Endothelial cell of umbilical vein (primary cell): ENCODE data around the gene ZNF664. TPM values are rescaled to one million over a fixed set of nuclear protein-coding genes. Genes with fewer than 3 reads are reported as not detected.
A peak's percentile ranks its signal among the peaks of the same experiment; 100 is the strongest.

Experiments used
- BruUV-seq: library from RNA; stranded (reverse); fragments of 400-500 nt; replicated peaks from 2 replicates; lab custom pipeline; 2021; lab: Mats Ljungman, UMichigan
- CTCF ChIA-PET: fragments of 300-600, 350-600 bp; sonication (Branson Sonifier 250); formaldehyde crosslinking; loops from one replicate; lab custom pipeline; 2021; ENCODE audit warnings: antibody characterized with exemption, inconsistent platforms; lab: Charles Lee
- POLR2A ChIA-PET: fragments of 300-600, 350-600 bp; sonication (Branson Sonifier 250); formaldehyde crosslinking; loops from one replicate; lab custom pipeline; 2021; ENCODE audit warnings: antibody characterized with exemption, inconsistent platforms; lab: Charles Lee
- DNase-seq: peaks from one replicate; pipeline ENCODE4 v3.0.0-alpha.2; 2011; ENCODE audit warnings: low read depth, low spot score
- FAIRE-seq: peaks from 2 replicates; lab custom pipeline; 2011; peaks lifted over from hg19 to GRCh38; lab: Jason Lieb, UNC
- H2AFZ ChIP-seq: 2 replicates; pipeline ENCODE4 v1.6.0; 2012; ENCODE audit warnings: low read depth, low read length, control low read depth, inconsistent platforms
- H3K27ac ChIP-seq: 2 replicates; pipeline ENCODE4 v1.5.1; 2011; ENCODE audit warnings: low read depth, mild to moderate bottlenecking, control low read depth, low read length, moderate library complexity; ENCODE audit not compliant: insufficient read depth
- H3K27me3 ChIP-seq, 2 experiments: 2 replicates each; pipeline versions ENCODE4 v1.6.0 to v1.6.1; 2011; ENCODE audit warnings: low read length in 2 of 2, mixed read lengths in 1 of 2; ENCODE audit not compliant: control insufficient read depth in 2 of 2, insufficient read depth in 2 of 2
- H3K36me3 ChIP-seq, 2 experiments: 2 replicates in 1 of 2; 3 replicates in 1 of 2; pipeline ENCODE4 v1.5.1; 2011; ENCODE audit warnings: low read length in 2 of 2, mild to moderate bottlenecking in 1 of 2, moderate library complexity in 1 of 2; ENCODE audit not compliant: control insufficient read depth in 2 of 2, insufficient read depth in 2 of 2; ENCODE audit errors: extremely low read depth in 1 of 2
- H3K4me1 ChIP-seq: 3 replicates; pipeline ENCODE4 v1.5.1; 2011; ENCODE audit warnings: mild to moderate bottlenecking, low read length; ENCODE audit not compliant: control insufficient read depth, insufficient read depth; ENCODE audit errors: extremely low read depth
- H3K4me2 ChIP-seq: 2 replicates; pipeline ENCODE4 v1.6.1; 2011; ENCODE audit warnings: low read length, control low read depth, mixed read lengths; ENCODE audit not compliant: insufficient read depth
- H3K4me3 ChIP-seq, 3 experiments: fragments of 200-600 bp in 1 of 3; sonication (generic), shearing (Covaris generic) in 1 of 3; replicated peaks in 1 of 3; 2 replicates each; pipeline ENCODE4 v1.5.1; 2011 to 2016; ENCODE audit warnings: control low read depth in 3 of 3, low read length in 3 of 3, mild to moderate bottlenecking in 2 of 3, inconsistent platforms in 1 of 3, low read depth in 1 of 3, moderate library complexity in 1 of 3; ENCODE audit not compliant: insufficient read depth in 1 of 3
- H3K79me2 ChIP-seq: 2 replicates; pipeline ENCODE4 v1.6.0; 2012; ENCODE audit warnings: low read length, inconsistent platforms; ENCODE audit not compliant: control insufficient read depth, insufficient read depth
- H3K9ac ChIP-seq: replicated peaks from 2 replicates; pipeline ENCODE3; 2011; ENCODE audit warnings: low read length, control low read depth; ENCODE audit not compliant: insufficient read depth; ENCODE audit errors: extremely low read depth
- H3K9me1 ChIP-seq: replicated peaks from 3 replicates; pipeline ENCODE4 v1.6.0; 2011; ENCODE audit warnings: mild to moderate bottlenecking, low read length; ENCODE audit not compliant: control insufficient read depth, insufficient read depth; ENCODE audit errors: extremely low read depth
- H3K9me3 ChIP-seq: replicated peaks from 2 replicates; pipeline ENCODE4 v1.5.1; 2012; ENCODE audit warnings: low read length, inconsistent platforms; ENCODE audit not compliant: control insufficient read depth, insufficient read depth
- H4K20me1 ChIP-seq: replicated peaks from 2 replicates; pipeline ENCODE3; 2011; ENCODE audit warnings: mild to moderate bottlenecking, low read length; ENCODE audit not compliant: control insufficient read depth, insufficient read depth; ENCODE audit errors: extremely low read depth
- POLR2A ChIP-seq: IDR thresholded peaks from 2 replicates; pipeline ENCODE4 v1.6.1; 2012; ENCODE audit warnings: low read depth, mild to moderate bottlenecking, control low read depth, low read length
- dilution Hi-C: fragments of 300-500 bp; cut with MboI; formaldehyde crosslinking; loops from one replicate; pipeline ENCODE4 v1.15.0; 2019; ENCODE audit warnings: low sequenced_read_pairs; ENCODE audit not compliant: extremely low pct_ligation_motif_present
- intact Hi-C: fragments of 100-400 bp; cut with micrococcal nuclease; formaldehyde crosslinking; loops from one replicate; pipeline ENCODE4 v1.10.0; 2022
- polyA plus RNA-seq, 4 experiments: library from polyadenylated mRNA; depleted of rRNA in 3 of 4; stranded (reverse) in 3 of 4; unstranded in 1 of 4; fragments of >200 nt; gene quantifications; 2 replicates each; pipeline versions ENCODE4 v1.2.1 to v1.2.3, GENCODE V29; 2011 to 2012; ENCODE audit warnings: missing spikeins in 1 of 4
- total RNA-seq: library from RNA; stranded (reverse); gene quantifications from 2 replicates; pipeline ENCODE4 v1.2.3, GENCODE V29; 2021
- TF ChIP-seq, protein P1 (sequence below): IDR thresholded peaks from 2 replicates; pipeline ENCODE4 v1.6.1; 2011; ENCODE audit not compliant: insufficient read depth, insufficient read length
- TF ChIP-seq, protein P2 (sequence below), 2 donors: IDR thresholded peaks; 1 replicate in 1 of 2; 2 replicates in 1 of 2; pipeline ENCODE4 v1.5.1; 2011; ENCODE audit warnings: low read length in 2 of 2, mild to moderate bottlenecking in 2 of 2, moderate library complexity in 2 of 2, control low read depth in 1 of 2, inconsistent platforms in 1 of 2, low read depth in 1 of 2; ENCODE audit not compliant: insufficient read depth in 1 of 2; ENCODE audit errors: extremely low read depth in 1 of 2

Gene ZNF664
- total and polyA plus RNA-seq, 2 donors (not counting 3 experiments of a cell fraction or from before 2014, with no cell fraction given), result 29.8 to 71.3 TPM

DNA sequence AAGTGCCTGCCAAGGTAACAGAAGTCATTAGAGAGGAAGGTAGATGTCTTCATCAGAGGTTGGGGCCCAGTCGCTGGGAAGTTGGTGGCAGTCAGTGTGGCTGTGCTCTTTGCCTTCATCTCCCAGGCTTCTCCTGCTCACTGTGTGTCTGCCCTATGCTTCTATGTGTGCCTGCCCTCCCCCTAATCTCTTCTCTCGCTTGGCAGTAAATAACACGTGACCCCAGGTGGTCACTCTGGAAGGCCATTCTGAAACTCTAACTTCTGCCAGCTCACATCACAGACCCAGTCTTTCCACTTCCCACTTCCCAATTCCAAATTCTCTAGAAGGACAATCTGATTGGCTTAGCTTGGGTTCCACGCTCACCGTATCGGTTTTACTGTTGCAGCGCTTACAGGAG, 9.3 kb downstream of the ZNF664 start:
- Histone ChIP-seq H3K9me1 (no peaks in the 10 kb centered on the region), H3K4me3 (no peak overlapping the region), H3K9ac (no peak overlapping the region), H3K9me3 (no peaks in the 10 kb centered on the region), H3K79me2 (peaks cover 20% of the 10 kb centered on the region), H3K4me1 (no peaks in the 10 kb centered on the region), H3K4me2 (no peak overlapping the region), H3K27ac (no peak overlapping the region), H4K20me1 (no peaks in the 10 kb centered on the region), H3K36me3 (peaks cover 0 to 12% of the 10 kb centered on the region in 2 experiments), H3K27me3 (no peaks in the 10 kb centered on the region), H2AFZ (no peak overlapping the region)
- dilution Hi-C loops (no loop called here), intact Hi-C loops (loop anchor here (5.0 kb wide), 1 partner anchor 180 kb away; no protein-coding TSS in a partner anchor)
- ChIA-PET CTCF (interaction anchor here (0.6 to 6.3 kb wide), 4 partner anchors 8 to 182 kb away, joined by 3 to 106 read pairs (median 4); no protein-coding TSS in a partner anchor), POLR2A (no interaction called here)
- no peak for TF ChIP-seq POLR2A
- TF ChIP-seq, protein P1, sequence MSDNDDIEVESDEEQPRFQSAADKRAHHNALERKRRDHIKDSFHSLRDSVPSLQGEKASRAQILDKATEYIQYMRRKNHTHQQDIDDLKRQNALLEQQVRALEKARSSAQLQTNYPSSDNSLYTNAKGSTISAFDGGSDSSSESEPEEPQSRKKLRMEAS, result no peak
- no TSS peak for BruUV-seq
- DNase-seq (no peak), FAIRE-seq (no peak)

DNA sequence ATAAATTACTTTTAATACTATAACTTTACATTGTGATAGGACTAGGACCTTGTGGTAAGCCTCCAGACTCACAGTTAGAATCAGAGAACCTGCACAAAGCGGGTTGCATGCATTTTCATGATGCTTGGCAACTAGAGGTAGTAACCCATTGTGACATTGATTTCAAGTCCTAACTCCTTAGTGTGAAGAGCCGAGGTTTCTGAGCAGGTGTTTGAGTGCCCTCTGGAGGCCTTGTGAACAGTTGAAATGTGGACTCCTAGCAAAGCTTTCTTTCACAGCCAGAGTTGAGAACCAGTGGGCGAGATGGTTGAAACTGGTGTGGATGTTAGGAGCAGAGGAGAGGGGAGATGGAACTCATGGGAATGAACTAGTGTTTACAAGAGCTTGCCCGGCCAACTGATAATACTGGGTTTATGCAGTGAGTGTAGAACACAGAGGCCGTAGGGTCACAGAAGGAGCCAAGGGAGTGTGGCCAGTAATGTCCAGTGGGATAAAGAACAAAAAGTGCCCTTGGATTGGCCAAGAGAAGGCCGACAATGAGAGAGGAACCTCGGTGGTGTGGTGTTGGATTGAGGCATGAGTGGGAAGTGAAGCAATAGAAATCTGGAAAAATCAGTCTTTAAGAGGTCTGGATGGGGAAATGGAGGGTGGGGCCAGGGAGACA, 10.9 kb downstream of the ZNF664 start:
- no peak overlapping the region for H3K4me2 ChIP-seq
- H3K36me3 ChIP-seq, result peaks cover 5 to 19% of the 10 kb centered on the region in 2 experiments
- H3K4me3 ChIP-seq, result no peak overlapping the region
- H3K9me3 ChIP-seq, result no peaks in the 10 kb centered on the region
- no peaks in the 10 kb centered on the region for H3K4me1 ChIP-seq
- no peaks in the 10 kb centered on the region for H3K9me1 ChIP-seq
- dilution Hi-C loops (no loop called here), intact Hi-C loops (loop anchor here (1.0 to 5.0 kb wide), 2 partner anchors 79 to 182 kb away; no protein-coding TSS in a partner anchor)
- H3K79me2 ChIP-seq, result peaks cover 20% of the 10 kb centered on the region
- CTCF ChIA-PET, result interaction anchor here (0.6 to 6.3 kb wide), 18 partner anchors 8 to 225 kb away, joined by 3 to 106 read pairs (median 3); partner anchors contain the start of gene DNAH10
- no peaks in the 10 kb centered on the region for H4K20me1 ChIP-seq
- no peak overlapping the region for H3K9ac ChIP-seq
- no peak overlapping the region for H3K27ac ChIP-seq
- POLR2A ChIA-PET, result no interaction called here
- FAIRE-seq (peak; percentile 85), DNase-seq (peak; percentile 60)
- H2AFZ ChIP-seq, result no peak overlapping the region
- H3K27me3 ChIP-seq, result no peaks in the 10 kb centered on the region
- no peak for TF ChIP-seq POLR2A
- TF ChIP-seq, protein P2, sequence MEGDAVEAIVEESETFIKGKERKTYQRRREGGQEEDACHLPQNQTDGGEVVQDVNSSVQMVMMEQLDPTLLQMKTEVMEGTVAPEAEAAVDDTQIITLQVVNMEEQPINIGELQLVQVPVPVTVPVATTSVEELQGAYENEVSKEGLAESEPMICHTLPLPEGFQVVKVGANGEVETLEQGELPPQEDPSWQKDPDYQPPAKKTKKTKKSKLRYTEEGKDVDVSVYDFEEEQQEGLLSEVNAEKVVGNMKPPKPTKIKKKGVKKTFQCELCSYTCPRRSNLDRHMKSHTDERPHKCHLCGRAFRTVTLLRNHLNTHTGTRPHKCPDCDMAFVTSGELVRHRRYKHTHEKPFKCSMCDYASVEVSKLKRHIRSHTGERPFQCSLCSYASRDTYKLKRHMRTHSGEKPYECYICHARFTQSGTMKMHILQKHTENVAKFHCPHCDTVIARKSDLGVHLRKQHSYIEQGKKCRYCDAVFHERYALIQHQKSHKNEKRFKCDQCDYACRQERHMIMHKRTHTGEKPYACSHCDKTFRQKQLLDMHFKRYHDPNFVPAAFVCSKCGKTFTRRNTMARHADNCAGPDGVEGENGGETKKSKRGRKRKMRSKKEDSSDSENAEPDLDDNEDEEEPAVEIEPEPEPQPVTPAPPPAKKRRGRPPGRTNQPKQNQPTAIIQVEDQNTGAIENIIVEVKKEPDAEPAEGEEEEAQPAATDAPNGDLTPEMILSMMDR (IDR thresholded peaks at IDR 0.05; ENCODE audit: extremely low read depth in 1 of 2, insufficient read depth in 1 of 2, low read depth in 1 of 2, low read length in 2 of 2), result peak; percentile 56 to 62
- no TSS peak for BruUV-seq
